Smooth muscle cell (in vitro differentiated cells): Measurements from ENCODE around the gene TRIM61. TPM values are rescaled to one million over a fixed set of nuclear protein-coding genes. Genes with fewer than 3 reads are reported as not detected.

Source experiments
- DNase-seq: peaks from one replicate; lab custom pipeline; 2025; ENCODE audit not compliant: unreplicated experiment; lab: John Stamatoyannopoulos, UW
- H2AFZ ChIP-seq: fragments of 200-600 bp; sonication (generic); 2 replicates; pipeline ENCODE4 v1.6.0; 2016; ENCODE audit warnings: antibody characterized with exemption, low read depth, mild to moderate bottlenecking
- H3F3A ChIP-seq: fragments of 200-600 bp; sonication (generic); 2 replicates; pipeline ENCODE4 v1.6.0; 2017; ENCODE audit warnings: antibody characterized with exemption, low read depth
- H3K27ac ChIP-seq: fragments of 200-600 bp; sonication (generic); 2 replicates; pipeline ENCODE4 v1.5.1; 2016; ENCODE audit warnings: low read depth, mild to moderate bottlenecking
- H3K27me3 ChIP-seq: fragments of 200-600 bp; sonication (generic); 2 replicates; pipeline ENCODE4 v1.6.1; 2016; ENCODE audit warnings: low read depth, mild to moderate bottlenecking
- H3K36me3 ChIP-seq: fragments of 200-600 bp; sonication (generic); 2 replicates; pipeline ENCODE4 v1.5.1; 2016; ENCODE audit warnings: low read depth
- H3K4me1 ChIP-seq: fragments of 200-600 bp; sonication (generic); 2 replicates; pipeline ENCODE4 v1.5.1; 2016; ENCODE audit warnings: low read depth
- H3K4me2 ChIP-seq: fragments of 200-600 bp; sonication (generic); 2 replicates; pipeline ENCODE4 v1.6.0; 2016; ENCODE audit warnings: mild to moderate bottlenecking
- H3K4me3 ChIP-seq: fragments of 200-600 bp; sonication (generic); 2 replicates; pipeline ENCODE4 v1.5.1; 2016; ENCODE audit warnings: mild to moderate bottlenecking
- H3K79me2 ChIP-seq: fragments of 200-600 bp; sonication (generic); 2 replicates; pipeline ENCODE4 v1.6.0; 2016; ENCODE audit warnings: low read depth, mild to moderate bottlenecking
- H3K9ac ChIP-seq: fragments of 200-600 bp; sonication (generic); 2 replicates; pipeline ENCODE4 v1.6.0; 2016; ENCODE audit warnings: low read depth
- H3K9me3 ChIP-seq: fragments of 200-600 bp; sonication (generic); replicated peaks from 2 replicates; pipeline ENCODE4 v1.5.1; 2016; ENCODE audit warnings: low read depth
- H4K20me1 ChIP-seq: fragments of 200-600 bp; sonication (generic); 2 replicates; pipeline ENCODE4 v1.6.0; 2016; ENCODE audit warnings: low read depth
- CTCF ChIP-seq: fragments of 200-600 bp; sonication (generic); IDR thresholded peaks from 2 replicates; pipeline ENCODE4 v1.5.1; 2017; ENCODE audit warnings: borderline replicate concordance, mild to moderate bottlenecking, antibody characterized with exemption; ENCODE audit not compliant: insufficient read depth, poor library complexity, severe bottlenecking
- WGBS: methylation state at CpG from one replicate; pipeline ENCODE4 v1.1.7; 2016; ENCODE audit warnings: low lambda C conversion rate; 5-methylcytosine and 5-hydroxymethylcytosine counted together
- polyA plus RNA-seq: library from polyadenylated mRNA; unstranded; fragments of >200 nt; fragmentation: Nextera tagmentation; extraction: Ambion mirVana; gene quantifications from 2 replicates; pipeline ENCODE4 v1.2.1, GENCODE V29; 2016
- small RNA-seq: library from RNA; depleted of rRNA; stranded (forward); fragments of <200 nt; gene quantifications from one replicate; pipeline ENCODE3, GENCODE V24; 2014
- total RNA-seq: library from RNA; depleted of rRNA; stranded (reverse); fragments of >200 nt; gene quantifications from 2 replicates; pipeline ENCODE4 v1.2.3, GENCODE V29; 2014

Gene TRIM61
- total and polyA plus RNA-seq, 2 experiments from 2014 or later, result not detected

- Histone ChIP-seq H3K27me3 (no peaks in the 10 kb centered on the region), H3K4me2 (no peak overlapping the region), H3K9me3 (no peaks in the 10 kb centered on the region), H3K9ac (no peak overlapping the region), H3K4me3 (no peak overlapping the region), H2AFZ (no peak overlapping the region), H3F3A (no peaks in the 10 kb centered on the region), H3K4me1 (no peaks in the 10 kb centered on the region), H4K20me1 (no peaks in the 10 kb centered on the region), H3K27ac (no peak overlapping the region), H3K79me2 (no peaks in the 10 kb centered on the region), H3K36me3 (no peaks in the 10 kb centered on the region)
- TF ChIP-seq CTCF, result no peak
- DNase-seq, result no peak
- 95% methylated on average over 2 of the region's 2 CpGs for WGBS
Measured at GRCh38 chr4:164926301-164926700, 51.2 kb downstream of the TRIM61 start.

- 88% methylated on average over 3 of the region's 3 CpGs for WGBS
- no peak overlapping the region for H3K27ac ChIP-seq
- TF ChIP-seq CTCF, result no peak
Measured at GRCh38 chr4:164924670-164925238, 52.7 kb downstream of the TRIM61 start.

GRCh38 chr4:164918956-164919355 lies 58.5 kb downstream of the TRIM61 start:
- no peaks in the 10 kb centered on the region for H3F3A ChIP-seq
- no peak for DNase-seq
- H3K4me2 ChIP-seq, result no peak overlapping the region
- H3K79me2 ChIP-seq, result no peaks in the 10 kb centered on the region
- H3K27ac ChIP-seq, result no peak overlapping the region
- H3K9ac ChIP-seq, result no peak overlapping the region
- no peaks in the 10 kb centered on the region for H3K4me1 ChIP-seq
- no peak for TF ChIP-seq CTCF
- 75% methylated on average over 3 of the region's 3 CpGs for WGBS
- H3K4me3 ChIP-seq, result no peak overlapping the region
- H3K27me3 ChIP-seq, result no peaks in the 10 kb centered on the region
- H3K36me3 ChIP-seq, result no peaks in the 10 kb centered on the region
- H3K9me3 ChIP-seq, result no peaks in the 10 kb centered on the region
- H4K20me1 ChIP-seq, result no peaks in the 10 kb centered on the region
- H2AFZ ChIP-seq, result no peak overlapping the region

More at GRCh38 chr4:164924670-164925238, 52.7 kb downstream of the TRIM61 start:
- H3K4me3 ChIP-seq, result no peak overlapping the region
- H3K79me2 ChIP-seq, result no peaks in the 10 kb centered on the region
- no peaks in the 10 kb centered on the region for H3K36me3 ChIP-seq
- no peaks in the 10 kb centered on the region for H3F3A ChIP-seq
- H3K27me3 ChIP-seq, result no peaks in the 10 kb centered on the region
- H3K9me3 ChIP-seq, result no peaks in the 10 kb centered on the region
- H4K20me1 ChIP-seq, result no peaks in the 10 kb centered on the region
- H3K9ac ChIP-seq, result no peak overlapping the region
- no peak overlapping the region for H2AFZ ChIP-seq
- H3K4me2 ChIP-seq, result no peak overlapping the region
- H3K4me1 ChIP-seq, result no peaks in the 10 kb centered on the region
- DNase-seq, result no peak

Small RNA genes lying within 50 kb of the gene (small RNA-seq; reads per million reads assigned to genes)
- not detected for gene AC106872.12

Other genes starting within 250 kb of the TRIM61 start
- gene SMIM31, start 223.5 kb downstream of the TRIM61 start, total RNA-seq, result not detected in 2 replicates
- not detected in 2 replicates for gene SMIM31, start 223.5 kb downstream of the TRIM61 start, polyA plus RNA-seq
- 0.09 and 1.7 TPM in 2 replicates for gene APELA, start 100.5 kb downstream of the TRIM61 start, total RNA-seq
- not detected in 2 replicates for gene APELA, start 100.5 kb downstream of the TRIM61 start, polyA plus RNA-seq
- gene TRIM60, start 54.3 kb upstream of the TRIM61 start, total RNA-seq, result not detected in 2 replicates
- gene TRIM60, start 54.3 kb upstream of the TRIM61 start, polyA plus RNA-seq, result not detected in 2 replicates
- gene TRIM75, start 76.2 kb upstream of the TRIM61 start, total RNA-seq, result not detected in 2 replicates
- not detected in 2 replicates for gene TRIM75, start 76.2 kb upstream of the TRIM61 start, polyA plus RNA-seq
- gene TMEM192, start 135.2 kb upstream of the TRIM61 start, total RNA-seq, result 11.0 and 21.6 TPM in 2 replicates
- gene TMEM192, start 135.2 kb upstream of the TRIM61 start, polyA plus RNA-seq, result 6.2 and 7.8 TPM in 2 replicates
- gene KLHL2, start 229.9 kb upstream of the TRIM61 start, total RNA-seq, result 18.6 TPM in 2 replicates
- 2.6 and 4.9 TPM in 2 replicates for gene KLHL2, start 229.9 kb upstream of the TRIM61 start, polyA plus RNA-seq